ENCODE results near the gene ITPA.

The ITPA gene

DNA sequence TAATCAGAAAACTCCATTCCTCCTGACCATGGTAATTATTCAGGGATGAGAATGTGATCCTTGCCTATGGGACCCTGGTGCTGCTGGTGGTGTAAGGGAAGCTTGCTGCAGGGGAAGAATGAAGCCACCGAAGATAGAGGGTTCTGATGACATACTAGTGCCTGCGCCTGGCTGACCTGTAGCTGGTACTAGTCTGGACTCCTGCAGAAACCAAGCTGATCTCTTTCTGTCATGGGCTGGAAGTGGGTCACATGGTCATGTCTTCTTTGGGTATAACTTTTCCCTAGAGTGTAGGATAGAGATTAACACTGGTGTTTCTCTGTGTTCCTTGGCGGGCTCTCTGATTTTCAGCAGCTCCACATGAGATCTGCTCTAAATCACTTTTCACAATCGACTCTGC is 38.3 kb downstream of the ITPA start:
- DNase-seq = no peak

GRCh38 chr20:3248167-3248992 is 39.1 kb downstream of the ITPA start:
- no peak for DNase-seq

GRCh38 chr20:3248993-3249347 is 39.7 kb downstream of the ITPA start:
- no peak for DNase-seq

- DNase-seq = no peak
Measured at GRCh38 chr20:3250091-3250504, 40.8 kb downstream of the ITPA start.

DNA sequence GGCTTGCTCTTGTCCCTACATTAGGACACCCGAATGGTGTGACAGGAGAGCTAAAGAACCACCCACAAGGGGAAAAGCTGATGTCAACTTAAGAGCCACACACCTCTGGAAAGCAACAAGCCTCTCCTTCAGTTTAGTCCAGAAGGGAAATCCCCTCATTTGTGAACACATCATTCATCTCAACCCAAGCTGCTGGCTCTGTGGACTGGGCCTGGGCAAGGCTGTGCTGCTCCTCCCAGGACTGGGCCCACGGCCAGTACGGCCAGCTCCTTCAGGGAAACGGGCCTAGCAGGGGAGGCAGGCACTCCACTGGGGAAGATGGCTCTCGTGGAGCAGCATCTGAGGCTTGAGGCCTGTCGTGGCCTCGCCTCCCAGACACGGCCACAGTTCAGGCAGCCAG is 42.5 kb downstream of the ITPA start:
- DNase-seq = peak in 1 of 2 experiments; percentile 15

- no peak for DNase-seq
Measured at GRCh38 chr20:3255728-3256127, 46.4 kb downstream of the ITPA start.

GRCh38 chr20:3258429-3258828 is 49.1 kb downstream of the ITPA start:
- no peak for DNase-seq

- DNase-seq = no peak
Measured at GRCh38 chr20:3262566-3262965, 53.3 kb downstream of the ITPA start.

DNA sequence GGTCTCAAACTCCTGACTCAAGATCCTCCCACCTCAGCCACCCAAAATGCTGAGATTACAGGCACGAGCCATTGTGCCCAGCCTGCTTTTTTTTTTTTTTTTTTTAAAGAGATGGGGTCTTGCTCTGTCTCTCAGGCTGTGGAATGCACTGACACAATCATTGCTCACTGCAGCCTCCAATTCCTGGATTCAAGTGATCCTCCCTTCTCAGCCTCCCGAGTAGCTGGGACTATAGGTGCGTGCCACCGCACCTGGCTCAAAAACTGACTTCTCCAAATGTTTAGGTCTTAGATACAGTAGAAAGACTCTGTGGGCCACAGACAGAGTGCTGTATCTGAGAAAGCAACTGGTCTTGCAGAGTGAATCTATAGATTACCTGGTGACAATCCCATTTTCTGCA is 60.8 kb downstream of the ITPA start:
- no peak for DNase-seq

- no peak for DNase-seq
Measured at GRCh38 chr20:3273371-3273770, 64.1 kb downstream of the ITPA start.

Measured in cerebellar nuclear complex (tissue), 1 donor.